Measurements from ENCODE around the gene SUPT6H.

GRCh38 chr17:28729950-28730330 is 67.9 kb downstream of the SUPT6H start:
- no peak for TF ChIP-seq ARNT (IDR thresholded peaks at IDR 0.05)
- TF ChIP-seq HDGF (IDR thresholded peaks at IDR 0.05; ENCODE audit: borderline replicate concordance), result no peak
- TF ChIP-seq FOXK2 (IDR thresholded peaks at IDR 0.05), result no peak
- no peak for TF ChIP-seq ZNF384 (IDR thresholded peaks at IDR 0.05)
- no peak for TF ChIP-seq TARDBP (IDR thresholded peaks at IDR 0.05)
- no peak for TF ChIP-seq SP1 (IDR thresholded peaks at IDR 0.05)
- no peak for TF ChIP-seq LEF1 (IDR thresholded peaks at IDR 0.05; ENCODE audit: borderline replicate concordance)
- no peak for TF ChIP-seq CTBP1 (IDR thresholded peaks at IDR 0.05; ENCODE audit: borderline replicate concordance)
- no peak for TF ChIP-seq ELF4 (IDR thresholded peaks at IDR 0.05)
- TF ChIP-seq NFRKB (IDR thresholded peaks at IDR 0.05), result no peak
- TF ChIP-seq FOXA1 (IDR thresholded peaks at IDR 0.05), result no peak
- TF ChIP-seq L3MBTL2 (conservative IDR thresholded peaks at IDR 0.05), result no peak
